ENCODE measurements around the gene ITGA11. TPM values are rescaled to one million over a fixed set of nuclear protein-coding genes. Genes with fewer than 3 reads are reported as not detected.

The ITGA11 gene
- total RNA-seq, 1 donor from 2014 or later: 3.1 TPM

DNA sequence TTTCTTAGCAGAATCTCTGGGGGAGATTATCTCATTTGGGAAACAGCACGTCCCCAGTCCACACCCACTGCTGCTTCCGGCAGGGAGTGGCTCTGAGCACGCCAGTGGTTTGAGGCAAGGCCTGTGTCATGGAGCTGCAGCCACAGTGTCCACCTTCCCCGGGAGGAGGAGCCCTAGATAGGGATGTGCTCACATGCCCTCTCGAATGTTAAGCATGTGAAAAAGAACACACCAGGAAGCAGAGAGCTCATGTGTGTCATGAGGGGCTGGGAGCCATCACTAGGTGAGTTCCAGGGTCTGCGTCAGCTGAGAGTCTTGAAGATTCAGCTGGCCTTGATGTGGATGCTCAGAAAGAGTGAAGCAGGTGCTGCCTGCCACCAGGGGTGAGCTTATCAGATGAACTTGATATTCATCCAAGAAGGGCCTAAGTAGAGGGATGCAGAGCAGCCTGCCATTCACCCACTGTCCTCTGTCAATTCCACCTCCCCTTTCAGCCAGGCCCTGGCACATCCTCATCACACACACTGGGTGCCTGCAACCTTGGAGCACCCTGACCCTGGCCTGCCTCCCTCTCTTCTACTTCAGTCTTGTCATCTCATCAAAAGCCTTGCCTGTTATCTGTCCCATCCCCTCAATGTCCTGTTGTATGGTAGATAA, 16.3 kb downstream of the ITGA11 start:
- intact Hi-C loops (cut with micrococcal nuclease): no loop called here
- Mint-ChIP-seq H3K4me3 (no peak overlapping the region), H3K27ac (no peak overlapping the region), H3K36me3 (ENCODE audit: low read depth) (no peaks in the 10 kb centered on the region), H3K9me3 (no peaks in the 10 kb centered on the region), H3K27me3 (no peaks in the 10 kb centered on the region), H3K4me1 (no peaks in the 10 kb centered on the region)
- no peak for DNase-seq

DNA sequence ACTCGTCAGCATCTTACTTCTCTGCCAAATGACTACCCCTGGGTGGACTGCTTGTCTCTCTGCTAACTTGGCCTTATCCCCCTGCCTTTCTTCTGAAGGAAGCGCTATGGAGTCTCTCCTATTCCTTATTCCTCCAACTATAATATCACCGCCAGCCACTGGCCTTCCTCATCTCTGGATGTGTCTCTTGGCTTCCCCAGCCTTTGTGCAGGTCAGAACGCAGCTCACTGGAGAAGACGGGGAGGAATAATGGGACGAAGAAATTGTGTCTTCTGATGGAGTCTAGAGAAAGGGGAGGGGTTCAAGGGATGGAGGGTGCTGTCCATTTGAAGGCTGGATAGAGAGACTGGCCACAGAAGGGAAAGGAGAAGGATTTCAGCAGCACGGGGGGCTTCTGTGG, 16.9 kb downstream of the ITGA11 start:
- H3K36me3 Mint-ChIP-seq (ENCODE audit: low read depth): no peaks in the 10 kb centered on the region

DNA sequence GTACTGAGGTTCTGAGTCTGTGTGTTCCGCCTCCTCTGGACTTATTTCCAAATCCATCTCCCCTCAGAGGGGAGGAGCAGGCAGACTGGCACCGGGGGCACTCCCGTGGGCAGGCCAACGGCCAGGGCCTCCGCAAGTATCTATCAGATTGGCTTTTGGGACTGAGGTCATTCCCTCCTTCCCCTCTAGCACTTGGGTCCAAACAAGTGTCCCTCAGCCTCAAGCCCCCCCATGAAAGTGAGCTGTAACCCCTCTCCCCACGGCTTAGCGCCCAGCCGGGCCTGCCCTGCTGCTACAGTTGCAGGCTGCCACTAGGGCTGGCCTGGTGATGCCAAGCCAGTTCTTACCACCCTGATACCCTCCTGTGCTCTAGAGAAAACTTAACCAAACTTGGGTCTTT, 17.4 kb downstream of the ITGA11 start:
- intact Hi-C loops (cut with micrococcal nuclease): no loop called here
- Mint-ChIP-seq H3K9me3 (no peaks in the 10 kb centered on the region), H3K4me1 (no peaks in the 10 kb centered on the region), H3K27me3 (no peaks in the 10 kb centered on the region), H3K4me3 (no peak overlapping the region), H3K36me3 (ENCODE audit: low read depth) (no peaks in the 10 kb centered on the region), H3K27ac (no peak overlapping the region)
- DNase-seq: no peak

More for the DNA sequence above, 16.9 kb downstream of the ITGA11 start:
- H3K9me3 Mint-ChIP-seq: no peaks in the 10 kb centered on the region
- no peak overlapping the region for H3K27ac Mint-ChIP-seq
- H3K4me1 Mint-ChIP-seq: no peaks in the 10 kb centered on the region
- no peak overlapping the region for H3K4me3 Mint-ChIP-seq
- no peaks in the 10 kb centered on the region for H3K27me3 Mint-ChIP-seq
- no peak for DNase-seq
- intact Hi-C loops (cut with micrococcal nuclease): no loop called here

DNA sequence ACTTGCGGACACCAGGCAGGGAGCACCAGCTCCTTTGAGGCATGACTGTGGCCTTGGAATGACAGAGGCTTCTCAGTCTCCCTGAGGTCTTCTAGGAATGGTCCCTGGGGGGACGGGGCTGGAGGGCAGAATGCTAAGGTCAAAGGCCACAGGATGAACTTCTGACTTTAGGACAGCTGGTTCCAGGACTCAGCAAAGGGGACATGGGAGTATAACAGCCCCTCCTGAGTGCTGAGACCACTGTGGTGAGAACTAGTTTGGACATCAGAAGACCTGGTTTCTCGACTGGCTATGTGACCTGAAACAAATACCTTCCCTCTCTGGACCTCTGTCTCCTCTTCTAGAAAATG, 17.8 kb downstream of the ITGA11 start:
- Mint-ChIP-seq H3K27me3 (no peaks in the 10 kb centered on the region), H3K4me3 (no peak overlapping the region)
- intact Hi-C loops (cut with micrococcal nuclease): no loop called here

DNA sequence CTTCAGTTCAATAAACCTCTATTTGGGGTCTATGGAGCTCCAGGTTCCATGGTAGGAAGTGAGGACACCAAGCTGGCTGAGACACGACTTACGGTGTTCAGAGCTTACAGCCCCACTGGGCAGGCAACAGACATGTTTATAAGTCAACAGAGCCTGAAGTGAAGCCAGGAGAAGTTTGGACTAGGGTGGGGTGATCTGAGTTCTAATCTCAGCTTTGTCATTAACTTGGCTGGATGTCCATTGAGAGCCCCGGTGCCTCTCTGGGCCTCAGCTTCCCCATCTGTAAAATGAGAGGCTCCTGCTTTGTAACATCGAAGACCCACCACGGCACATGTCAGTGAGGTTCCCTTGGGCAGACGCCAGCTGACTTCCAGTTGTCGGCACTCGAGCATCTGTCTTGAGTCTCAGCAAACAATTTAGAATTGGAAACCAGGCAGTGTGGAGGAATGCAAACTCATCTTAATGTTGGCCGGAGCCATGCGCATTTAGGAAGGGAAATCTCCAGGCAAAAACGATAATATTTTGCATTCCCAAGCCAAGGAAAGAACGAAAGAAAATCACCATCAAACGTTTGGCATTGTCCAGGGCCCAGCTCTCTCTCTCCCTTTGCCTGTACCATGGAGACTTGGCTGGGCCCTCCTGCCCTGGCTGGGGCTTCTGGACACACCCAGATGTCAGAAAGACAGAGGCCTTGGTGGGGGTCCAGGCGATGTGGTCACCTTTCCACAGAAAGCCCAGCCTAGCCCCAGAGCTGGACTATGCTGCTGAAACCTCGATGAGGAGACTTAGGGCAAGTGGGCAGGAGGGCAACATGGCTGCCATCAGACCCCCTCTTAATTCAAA, 18.4 kb downstream of the ITGA11 start:
- intact Hi-C loops (cut with micrococcal nuclease): no loop called here
- H3K4me1 Mint-ChIP-seq: no peaks in the 10 kb centered on the region
- no peaks in the 10 kb centered on the region for H3K27me3 Mint-ChIP-seq
- no peak overlapping the region for H3K4me3 Mint-ChIP-seq
- H3K36me3 Mint-ChIP-seq (ENCODE audit: low read depth): no peaks in the 10 kb centered on the region
- no peak for DNase-seq
- H3K27ac Mint-ChIP-seq: no peak overlapping the region
- H3K9me3 Mint-ChIP-seq: no peaks in the 10 kb centered on the region

More for the DNA sequence above, 17.8 kb downstream of the ITGA11 start:
- H3K4me1 Mint-ChIP-seq: no peaks in the 10 kb centered on the region
- H3K36me3 Mint-ChIP-seq (ENCODE audit: low read depth): no peaks in the 10 kb centered on the region
- no peak overlapping the region for H3K27ac Mint-ChIP-seq
- DNase-seq: no peak
- H3K9me3 Mint-ChIP-seq: no peaks in the 10 kb centered on the region

DNA sequence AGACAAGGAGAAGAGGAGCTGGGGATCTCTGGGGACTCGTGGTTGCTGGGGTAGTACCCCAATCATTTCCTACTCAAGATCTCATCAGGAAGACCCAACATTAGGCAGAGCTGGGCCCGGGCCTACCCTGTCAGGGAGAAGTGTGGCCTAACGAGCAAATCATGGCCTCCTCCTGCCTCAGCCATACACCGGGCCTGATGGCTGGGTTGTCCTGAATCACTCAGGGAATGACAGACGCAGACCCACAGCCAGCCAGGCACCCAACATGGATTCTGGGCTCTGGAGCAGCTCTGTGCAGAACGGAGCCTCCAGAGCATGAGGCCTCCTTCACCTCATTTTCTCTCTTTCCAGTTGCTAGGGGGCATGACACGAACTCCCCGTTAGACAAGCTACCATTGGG, 19.7 kb downstream of the ITGA11 start:
- H3K27me3 Mint-ChIP-seq: peaks cover 5% of the 10 kb centered on the region
- H3K4me3 Mint-ChIP-seq: no peak overlapping the region
- H3K27ac Mint-ChIP-seq: no peak overlapping the region
- no peaks in the 10 kb centered on the region for H3K4me1 Mint-ChIP-seq
- H3K36me3 Mint-ChIP-seq (ENCODE audit: low read depth): no peaks in the 10 kb centered on the region
- intact Hi-C loops (cut with micrococcal nuclease): no loop called here
- no peak for DNase-seq
- no peaks in the 10 kb centered on the region for H3K9me3 Mint-ChIP-seq

DNA sequence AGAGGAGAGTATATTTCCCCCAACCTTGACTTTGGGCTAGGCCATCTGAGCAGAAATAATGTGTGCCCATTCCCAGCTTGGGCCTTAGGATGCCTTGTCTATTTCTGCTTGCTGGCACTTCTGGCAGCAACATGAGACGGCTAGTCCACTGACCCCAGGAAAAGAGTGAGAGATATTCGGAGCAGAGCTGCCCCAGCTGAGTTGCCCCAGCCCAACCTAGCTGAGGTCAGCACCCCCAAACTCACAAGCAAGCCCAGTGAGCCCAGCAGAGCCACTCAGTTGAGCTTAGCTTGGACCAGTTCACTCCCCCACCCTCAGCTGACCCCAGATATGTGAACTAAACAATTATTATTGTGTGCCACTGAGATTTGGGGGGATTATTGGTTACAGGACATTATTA, 20.2 kb downstream of the ITGA11 start:
- no peaks in the 10 kb centered on the region for H3K4me1 Mint-ChIP-seq
- intact Hi-C loops (cut with micrococcal nuclease): no loop called here
- no peaks in the 10 kb centered on the region for H3K9me3 Mint-ChIP-seq
- no peak for DNase-seq
- no peak overlapping the region for H3K4me3 Mint-ChIP-seq
- H3K27ac Mint-ChIP-seq: no peak overlapping the region
- peaks cover 5% of the 10 kb centered on the region for H3K27me3 Mint-ChIP-seq
- no peaks in the 10 kb centered on the region for H3K36me3 Mint-ChIP-seq (ENCODE audit: low read depth)

DNA sequence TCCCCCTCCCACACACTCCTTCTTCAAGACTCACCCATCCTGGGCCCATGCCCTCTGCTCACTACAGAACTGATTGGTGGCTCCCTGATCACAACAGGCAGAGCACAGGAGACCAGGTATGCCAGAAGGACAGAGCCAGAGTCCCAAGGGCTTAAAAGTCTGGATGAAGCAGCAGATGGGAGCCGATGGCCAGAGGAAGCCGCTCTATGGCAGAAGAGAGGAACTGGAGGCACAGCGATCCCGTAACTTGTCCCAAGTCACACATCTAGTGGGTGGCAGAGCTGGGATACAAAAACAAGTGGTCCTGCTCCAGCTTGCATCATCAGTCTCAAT, 20.7 kb downstream of the ITGA11 start:
- H3K27me3 Mint-ChIP-seq: peaks cover 5% of the 10 kb centered on the region
- H3K27ac Mint-ChIP-seq: no peak overlapping the region
- intact Hi-C loops (cut with micrococcal nuclease): no loop called here
- no peaks in the 10 kb centered on the region for H3K4me1 Mint-ChIP-seq
- no peak for DNase-seq
- no peaks in the 10 kb centered on the region for H3K36me3 Mint-ChIP-seq (ENCODE audit: low read depth)
- no peak overlapping the region for H3K4me3 Mint-ChIP-seq
- H3K9me3 Mint-ChIP-seq: no peaks in the 10 kb centered on the region

DNA sequence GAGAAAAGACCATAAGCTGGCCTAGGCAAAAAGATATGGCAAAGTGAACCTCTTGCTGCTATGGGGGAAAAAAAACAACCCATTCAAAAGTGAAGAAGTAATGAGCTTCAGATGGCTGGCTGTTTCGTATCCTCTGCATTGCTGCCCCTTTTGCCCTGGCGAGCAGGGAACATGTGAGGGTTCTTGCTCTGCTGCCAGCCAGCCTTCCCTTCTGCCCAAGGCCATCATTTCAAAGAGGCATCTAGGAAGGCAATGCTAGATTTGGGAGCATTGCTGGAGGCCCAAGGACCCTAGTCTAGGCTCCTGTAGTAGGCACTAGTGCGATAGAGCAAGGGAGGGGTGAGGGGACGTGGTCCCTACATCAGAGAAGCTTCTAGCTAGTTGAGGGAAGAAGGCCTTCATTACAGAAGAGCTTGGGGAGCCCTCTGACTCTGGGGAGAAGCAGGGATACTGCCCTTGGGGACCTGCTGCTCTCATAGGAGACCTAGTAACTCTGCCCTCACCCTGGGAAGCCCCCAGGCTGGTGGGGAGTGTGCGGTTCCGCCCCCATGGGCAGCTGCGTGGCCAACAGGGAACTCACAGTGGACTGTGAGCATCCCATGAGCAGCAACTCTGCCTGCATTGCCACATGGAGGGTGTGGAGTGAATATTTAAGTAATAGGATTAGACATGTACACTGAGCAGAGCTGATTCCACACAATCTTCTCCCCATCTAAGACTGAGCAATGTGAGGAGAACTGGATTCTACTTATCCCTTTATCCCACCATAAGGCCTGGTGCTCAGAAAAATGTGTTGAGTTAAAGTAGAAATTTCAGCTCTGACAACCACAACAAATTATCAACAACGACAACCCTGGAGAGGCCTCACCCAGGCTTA, 21.3 kb downstream of the ITGA11 start:
- Mint-ChIP-seq H3K27me3 (peaks cover 5% of the 10 kb centered on the region), H3K27ac (no peak overlapping the region), H3K9me3 (no peaks in the 10 kb centered on the region), H3K4me3 (no peak overlapping the region), H3K36me3 (ENCODE audit: low read depth) (no peaks in the 10 kb centered on the region), H3K4me1 (no peaks in the 10 kb centered on the region)
- no peak for DNase-seq
- intact Hi-C loops (cut with micrococcal nuclease): no loop called here

DNA sequence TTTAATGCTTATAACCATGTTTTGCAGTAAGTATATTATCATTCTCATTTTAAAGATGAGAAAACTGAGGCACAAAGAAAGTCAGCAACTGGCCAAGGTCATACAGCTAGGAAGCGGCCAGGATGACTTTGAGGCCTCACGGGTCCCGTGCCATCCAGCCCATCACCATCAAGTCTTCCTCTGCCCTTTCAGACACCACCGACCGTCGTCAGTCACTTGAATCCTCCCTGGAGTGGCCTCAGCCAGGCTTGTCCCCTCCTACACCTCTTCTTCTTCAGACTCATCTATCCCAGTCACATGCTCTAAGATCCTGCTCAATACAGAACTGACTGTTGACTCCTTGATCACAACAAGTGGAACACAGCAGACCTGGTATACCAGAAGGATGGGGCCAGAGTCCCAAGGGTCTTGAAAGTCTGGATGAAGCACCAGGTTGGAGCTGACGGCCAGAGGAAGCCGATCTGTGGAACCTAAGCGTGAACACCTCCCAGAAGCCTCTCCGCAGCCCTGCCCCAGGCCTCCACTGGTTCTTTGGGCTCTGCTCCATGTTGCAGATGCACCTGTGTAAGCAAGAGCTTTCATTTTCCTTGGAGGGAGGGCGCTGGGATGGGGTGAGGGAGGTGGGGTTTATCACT, 22.1 kb downstream of the ITGA11 start:
- H3K4me1 Mint-ChIP-seq: no peaks in the 10 kb centered on the region
- H3K9me3 Mint-ChIP-seq: no peaks in the 10 kb centered on the region
- H3K4me3 Mint-ChIP-seq: no peak overlapping the region
- peaks cover 5% of the 10 kb centered on the region for H3K27me3 Mint-ChIP-seq
- intact Hi-C loops (cut with micrococcal nuclease): no loop called here
- no peak for DNase-seq
- H3K27ac Mint-ChIP-seq: no peak overlapping the region
- H3K36me3 Mint-ChIP-seq (ENCODE audit: low read depth): no peaks in the 10 kb centered on the region

DNA sequence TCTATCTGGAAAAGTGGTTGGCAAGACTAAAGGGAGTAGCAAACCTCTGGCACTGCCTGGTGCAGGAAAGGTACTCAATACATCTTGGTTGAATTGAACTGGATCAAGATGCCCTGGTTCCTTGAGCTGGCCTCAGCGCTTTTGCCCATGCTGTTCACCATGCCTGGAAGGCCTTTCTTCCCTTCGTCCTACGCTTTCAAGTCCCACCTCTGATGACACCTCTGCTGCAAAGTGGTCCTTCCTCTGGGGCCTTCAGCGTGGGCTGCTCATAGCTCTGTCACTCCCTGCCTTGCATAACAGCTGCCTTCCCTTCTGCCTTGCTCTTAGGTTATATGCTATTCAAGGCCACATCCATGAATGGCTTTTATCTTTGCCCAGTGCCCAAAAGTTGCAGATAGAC, 23.0 kb downstream of the ITGA11 start:
- no peaks in the 10 kb centered on the region for H3K4me1 Mint-ChIP-seq
- H3K27ac Mint-ChIP-seq: no peak overlapping the region

DNA sequence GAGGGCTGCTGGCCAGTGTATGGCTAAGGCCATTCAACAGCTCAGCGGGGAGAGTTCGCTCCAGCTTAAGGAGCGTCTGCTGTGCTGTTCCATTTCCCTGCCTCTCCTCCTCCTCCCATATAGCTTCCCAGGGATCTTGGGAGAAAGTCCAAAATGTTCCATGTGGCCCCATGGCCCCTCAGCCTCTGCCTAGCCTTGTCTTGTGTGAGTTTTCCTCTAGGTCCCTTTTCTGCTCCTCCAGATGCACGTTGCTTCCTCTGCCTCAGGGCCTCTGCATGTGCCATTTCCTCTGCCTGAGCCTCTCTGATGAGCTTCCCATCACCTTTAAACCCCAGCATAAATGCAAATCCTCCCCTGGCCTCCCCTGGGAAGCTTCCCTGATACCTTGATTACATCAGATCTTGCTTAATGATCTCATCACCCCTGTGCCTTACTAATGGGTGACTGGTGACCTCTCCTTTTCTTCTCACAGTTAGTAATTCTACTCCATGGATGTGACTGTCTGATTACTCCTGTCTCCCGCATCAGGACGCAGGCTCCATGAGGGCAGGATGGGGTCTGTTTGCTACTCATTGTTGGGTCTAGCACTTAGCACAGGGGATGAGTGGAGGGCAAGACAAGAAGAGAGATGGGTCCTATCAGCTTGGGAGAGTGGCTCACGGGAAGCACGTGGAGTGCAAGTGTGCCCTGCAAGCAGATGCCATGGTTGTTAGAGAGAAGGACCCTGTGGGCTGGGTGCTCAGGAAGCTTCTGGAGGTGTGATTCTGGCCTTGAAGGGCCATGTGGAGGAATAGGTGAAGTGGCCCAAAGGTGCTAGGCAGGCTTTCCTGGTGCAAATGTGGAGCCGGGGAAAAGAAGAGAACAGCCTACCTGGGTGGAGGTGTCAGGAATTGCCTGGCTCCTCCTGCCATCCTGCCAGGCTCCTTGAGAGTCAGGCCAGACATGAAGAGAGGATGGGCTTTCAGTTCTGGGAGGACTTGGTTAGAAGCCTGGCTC, 23.8 kb downstream of the ITGA11 start:
- Mint-ChIP-seq H3K27me3 (peaks cover 5% of the 10 kb centered on the region), H3K36me3 (ENCODE audit: low read depth) (no peaks in the 10 kb centered on the region), H3K4me3 (no peak overlapping the region), H3K27ac (no peak overlapping the region), H3K9me3 (no peaks in the 10 kb centered on the region), H3K4me1 (no peaks in the 10 kb centered on the region)
- intact Hi-C loops (cut with micrococcal nuclease): no loop called here
- DNase-seq: no peak

More for the DNA sequence above, 23.0 kb downstream of the ITGA11 start:
- intact Hi-C loops (cut with micrococcal nuclease): no loop called here
- Mint-ChIP-seq H3K4me3 (no peak overlapping the region), H3K36me3 (ENCODE audit: low read depth) (no peaks in the 10 kb centered on the region), H3K9me3 (no peaks in the 10 kb centered on the region), H3K27me3 (peaks cover 5% of the 10 kb centered on the region)
- no peak for DNase-seq

All from activated CD4-positive, alpha-beta T cell treated with anti-CD3 and anti-CD28 coated beads, Interleukin-2, amount 10 ng/mL, durations not matched to agents 24 days and 14 days (primary cell).